Nephron (organoid): ENCODE results near the gene RIMBP2.

Source experiments
- H3K27ac Mint-ChIP-seq, 3 experiments: 2 replicates each; pipeline ENCODE4 v1.8.0; 2020; ENCODE audit warnings: mixed read lengths in 3 of 3, mild to moderate bottlenecking in 2 of 3, moderate library complexity in 1 of 3
- H3K27me3 Mint-ChIP-seq: 2 replicates; pipeline ENCODE4 v1.8.0; 2021; ENCODE audit warnings: low read depth, mild to moderate bottlenecking, moderate library complexity, mixed read lengths
- H3K36me3 Mint-ChIP-seq: 2 replicates; pipeline ENCODE4 v1.8.0; 2020; ENCODE audit warnings: low read depth, mixed read lengths
- H3K4me1 Mint-ChIP-seq: 2 replicates; pipeline ENCODE4 v1.8.0; 2020; ENCODE audit warnings: mixed read lengths
- H3K4me3 Mint-ChIP-seq, 3 experiments: 2 replicates each; pipeline ENCODE4 v1.8.0; 2020; ENCODE audit warnings: mild to moderate bottlenecking in 3 of 3, mixed read lengths in 3 of 3, moderate library complexity in 2 of 3
- H3K9me3 Mint-ChIP-seq: 2 replicates; pipeline ENCODE4 v1.8.0; 2020; ENCODE audit warnings: mixed read lengths
- CTCF ChIP-seq, 3 experiments: fragments of 200-600 bp; sonication (generic); IDR thresholded peaks; one replicate each; pipeline ENCODE4 v1.5.0; 2021; ENCODE audit warnings: antibody characterized with exemption in 3 of 3; ENCODE audit not compliant: unreplicated experiment in 3 of 3

RIMBP2 gene

GRCh38 chr12:130537655-130538054 is 178.4 kb downstream of the RIMBP2 start:
- Mint-ChIP-seq H3K9me3 (peaks cover 9% of the 10 kb centered on the region), H3K27me3 (peaks cover 13% of the 10 kb centered on the region), H3K4me3 (no peak overlapping the region), H3K36me3 (no peaks in the 10 kb centered on the region), H3K27ac (no peak overlapping the region), H3K4me1 (no peaks in the 10 kb centered on the region)
- TF ChIP-seq CTCF (IDR thresholded peaks at IDR 0.05; ENCODE audit: unreplicated experiment in 3 of 3): no peak

GRCh38 chr12:130537051-130537450 is 179.0 kb downstream of the RIMBP2 start:
- peaks cover 9% of the 10 kb centered on the region for H3K9me3 Mint-ChIP-seq
- H3K27me3 Mint-ChIP-seq: peaks cover 8% of the 10 kb centered on the region
- no peaks in the 10 kb centered on the region for H3K36me3 Mint-ChIP-seq
- H3K4me1 Mint-ChIP-seq: no peaks in the 10 kb centered on the region
- no peak for TF ChIP-seq CTCF (IDR thresholded peaks at IDR 0.05; ENCODE audit: unreplicated experiment in 3 of 3)
- H3K4me3 Mint-ChIP-seq: no peak overlapping the region
- H3K27ac Mint-ChIP-seq: no peak overlapping the region

- Mint-ChIP-seq H3K27ac (no peak overlapping the region), H3K4me3 (no peak overlapping the region), H3K36me3 (no peaks in the 10 kb centered on the region), H3K4me1 (no peaks in the 10 kb centered on the region), H3K9me3 (no peaks in the 10 kb centered on the region), H3K27me3 (peaks cover 8% of the 10 kb centered on the region)
- no peak for TF ChIP-seq CTCF (IDR thresholded peaks at IDR 0.05; ENCODE audit: unreplicated experiment in 3 of 3)
Observed at GRCh38 chr12:130530429-130530828, 185.7 kb downstream of the RIMBP2 start.

DNA sequence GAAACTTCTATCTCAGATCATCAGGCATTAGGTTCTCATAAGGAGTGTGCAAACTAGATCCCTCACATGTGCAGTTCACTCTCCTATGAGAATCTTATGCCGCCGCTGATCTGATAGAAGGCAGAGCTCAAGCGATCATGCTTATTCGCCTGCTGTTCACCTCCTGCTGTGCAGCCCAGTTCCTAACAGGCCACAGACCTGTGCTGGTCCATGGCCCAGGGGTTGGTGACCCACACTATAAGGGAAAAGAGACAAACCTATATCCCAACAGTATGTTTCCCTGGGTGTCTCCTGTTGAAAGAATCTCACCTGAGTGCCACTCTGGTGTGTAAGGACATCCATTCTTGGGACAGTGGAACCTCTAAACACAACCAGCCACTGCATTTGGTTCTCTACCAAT is 186.3 kb downstream of the RIMBP2 start:
- Mint-ChIP-seq H3K9me3 (no peaks in the 10 kb centered on the region), H3K4me1 (no peaks in the 10 kb centered on the region), H3K4me3 (no peak overlapping the region), H3K27ac (no peak overlapping the region), H3K27me3 (peaks cover 8% of the 10 kb centered on the region), H3K36me3 (no peaks in the 10 kb centered on the region)
- TF ChIP-seq CTCF (IDR thresholded peaks at IDR 0.05; ENCODE audit: unreplicated experiment in 3 of 3): no peak

DNA sequence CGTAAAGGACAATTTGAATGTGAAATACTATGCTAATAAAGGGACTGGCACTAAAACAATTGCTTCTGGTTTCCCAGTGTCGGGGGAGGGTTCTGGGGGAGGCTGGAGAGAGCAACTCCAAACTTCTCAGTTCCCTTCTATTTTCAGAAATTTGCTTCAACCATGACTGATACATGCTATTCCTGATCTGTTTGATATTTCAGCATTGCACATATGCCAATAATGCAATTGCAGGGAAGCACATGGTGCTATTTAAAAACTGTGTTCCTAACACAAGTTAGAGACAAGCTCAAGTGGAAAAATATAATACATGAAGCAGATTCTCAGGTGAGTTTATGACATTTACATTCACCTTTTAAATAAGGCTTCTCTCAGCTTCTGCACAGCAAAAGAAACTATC is 188.9 kb downstream of the RIMBP2 start:
- Mint-ChIP-seq H3K4me1 (no peaks in the 10 kb centered on the region), H3K36me3 (no peaks in the 10 kb centered on the region), H3K4me3 (no peak overlapping the region), H3K9me3 (no peaks in the 10 kb centered on the region), H3K27me3 (peaks cover 14% of the 10 kb centered on the region), H3K27ac (no peak overlapping the region)
- TF ChIP-seq CTCF (IDR thresholded peaks at IDR 0.05; ENCODE audit: unreplicated experiment in 3 of 3): no peak

DNA sequence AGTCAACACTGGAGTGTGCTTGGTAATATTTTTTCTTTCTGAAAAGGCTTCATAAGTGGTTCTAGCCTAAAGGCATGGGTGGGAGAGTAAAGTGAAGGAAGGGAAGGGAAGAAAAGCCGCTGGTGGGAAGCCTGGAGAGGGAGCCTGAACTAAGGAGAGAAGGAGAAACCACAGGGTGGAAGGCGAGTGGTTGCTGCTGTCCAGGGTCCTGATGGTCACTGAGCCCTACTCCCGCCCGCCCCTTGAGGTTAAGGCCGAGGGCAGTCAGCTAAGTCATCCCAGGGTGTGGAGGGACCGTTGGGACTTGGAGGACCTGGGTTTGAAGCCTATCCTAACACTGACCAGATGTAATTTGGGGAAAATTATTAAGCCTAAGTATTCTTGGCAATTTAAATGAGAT is 189.3 kb downstream of the RIMBP2 start:
- peaks cover 14% of the 10 kb centered on the region for H3K27me3 Mint-ChIP-seq
- TF ChIP-seq CTCF (IDR thresholded peaks at IDR 0.05; ENCODE audit: unreplicated experiment in 3 of 3): peak in 1 of 3 experiments; percentile 11
- no peaks in the 10 kb centered on the region for H3K9me3 Mint-ChIP-seq
- no peak overlapping the region for H3K4me3 Mint-ChIP-seq
- no peaks in the 10 kb centered on the region for H3K4me1 Mint-ChIP-seq
- H3K36me3 Mint-ChIP-seq: no peaks in the 10 kb centered on the region
- H3K27ac Mint-ChIP-seq: no peak overlapping the region
